Stimulated activated CD8-positive, alpha-beta memory T cell treated with anti-CD3 and anti-CD28 coated beads, Interleukin-12 subunit alpha, Interleukin-12 subunit beta, amount 100 ng/mL, for 24 hours (primary cell): ENCODE measurements around the gene HIRIP3.
"Not testable (repeated sequence)": the region's sequence is repeated elsewhere in the genome, so short reads cannot be mapped to it uniquely, and the experiment has no call there.

Experiments
- DNase-seq: peaks from one replicate; pipeline ENCODE4 v3.0.0-alpha.2; 2020; ENCODE audit errors: extremely low read depth

Gene HIRIP3

DNA sequence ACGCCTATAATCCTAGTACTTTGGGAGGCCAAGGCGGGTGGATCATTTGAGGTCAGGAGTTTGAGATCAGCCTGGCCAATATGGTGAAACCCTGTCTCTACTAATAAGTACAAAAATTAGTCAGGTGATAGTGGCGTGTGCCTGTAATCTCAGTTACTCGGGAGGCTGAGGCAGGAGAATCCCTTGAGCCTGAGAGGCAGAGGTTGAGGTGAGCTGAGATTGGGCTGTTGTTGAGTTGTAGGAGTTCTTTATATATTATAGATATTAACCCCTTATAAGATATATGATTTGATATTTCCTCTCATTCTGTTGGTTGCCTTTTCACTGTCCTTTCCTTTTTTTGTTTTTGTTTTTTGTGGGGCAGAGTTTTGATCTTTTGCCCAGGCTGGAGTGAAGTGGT, 35.6 kb downstream of the HIRIP3 start:
- DNase-seq, result not testable (repeated sequence)

DNA sequence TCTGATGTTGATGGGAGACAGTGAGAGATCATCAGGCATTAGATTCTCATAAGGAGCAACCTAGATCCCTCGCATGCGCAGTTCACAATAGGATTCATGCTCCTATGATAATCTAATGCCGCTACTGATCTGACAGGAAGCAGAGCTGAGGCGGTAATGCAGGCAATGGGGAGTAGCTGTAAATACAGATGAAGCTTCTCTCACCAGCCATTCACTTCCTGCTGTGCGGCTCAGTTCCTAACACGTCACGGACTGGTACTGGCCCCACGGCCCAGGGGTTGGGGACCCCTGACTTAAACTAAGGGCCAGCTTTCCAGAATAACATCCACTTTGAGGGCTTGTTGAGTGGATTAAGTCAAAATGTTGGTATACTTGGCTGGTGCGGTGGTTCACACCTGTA, 36.1 kb downstream of the HIRIP3 start:
- no peak for DNase-seq

DNA sequence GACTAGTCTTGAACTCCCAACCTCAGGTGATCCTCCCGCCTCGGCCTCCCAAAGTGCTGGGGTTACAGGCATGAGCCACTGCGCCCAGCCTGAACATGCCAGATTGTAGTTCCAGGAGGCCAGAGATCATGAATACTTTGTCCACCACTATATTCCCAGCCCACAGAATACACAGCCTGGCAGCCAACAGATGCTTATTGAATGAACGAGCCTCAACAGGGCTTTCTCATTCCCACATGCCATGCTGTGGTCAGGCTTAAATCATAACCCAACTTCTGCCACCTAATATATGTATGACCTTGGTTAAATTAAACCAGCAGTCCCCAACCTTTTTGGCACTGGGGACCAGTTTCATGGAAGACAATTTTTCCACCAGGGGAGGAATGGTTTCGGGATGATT, 36.7 kb downstream of the HIRIP3 start:
- no peak for DNase-seq

GRCh38 chr16:29951625-29952365, 43.6 kb downstream of the HIRIP3 start:
- no peak for DNase-seq

DNA sequence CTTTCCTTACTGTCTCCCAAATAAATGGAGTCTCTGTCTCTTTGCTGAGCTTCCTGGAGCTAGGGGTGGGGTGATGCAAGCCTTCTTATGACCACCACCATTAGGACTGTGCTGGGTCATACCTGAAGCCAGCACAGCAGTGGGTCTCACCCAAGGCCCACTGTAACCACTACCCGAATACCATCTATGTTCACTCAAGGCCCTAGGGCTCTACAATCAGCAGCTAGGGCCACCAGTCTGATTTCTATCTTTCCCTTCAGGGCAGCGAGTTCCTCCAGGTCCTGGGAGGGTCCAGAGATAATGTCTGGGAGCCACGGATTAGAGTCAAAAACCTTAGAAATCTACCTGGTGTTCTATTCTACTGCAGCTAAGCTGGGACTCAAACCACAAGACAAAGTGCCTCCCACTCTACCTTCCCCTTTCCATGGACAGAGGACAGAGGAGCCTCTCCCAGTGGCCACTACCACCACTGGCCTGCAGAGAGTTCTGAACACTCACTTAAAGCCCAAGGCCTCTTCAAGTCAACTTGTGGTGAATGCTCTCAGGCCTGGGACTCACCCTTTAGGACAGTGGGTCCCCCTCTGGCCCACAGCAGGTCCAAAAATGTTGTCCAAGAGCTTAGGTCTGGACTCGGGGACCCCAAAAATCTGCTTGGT, 44.5 kb downstream of the HIRIP3 start:
- no peak for DNase-seq

- no peak for DNase-seq
These were observed 47.5 kb downstream of the HIRIP3 start for GRCh38 chr16:29947897-29948296.

GRCh38 chr16:29943846-29944799, 51.3 kb downstream of the HIRIP3 start:
- no peak for DNase-seq
